ENCODE measurements around the gene MROH2A.

Gene MROH2A

GRCh38 chr2:233818639-233819621, 40.8 kb downstream of the MROH2A start:
- DNase-seq: no peak

GRCh38 chr2:233819884-233820773, 42.0 kb downstream of the MROH2A start:
- DNase-seq: no peak

GRCh38 chr2:233820774-233821105, 42.6 kb downstream of the MROH2A start:
- DNase-seq: no peak

GRCh38 chr2:233821196-233821595, 43.1 kb downstream of the MROH2A start:
- DNase-seq: no peak

GRCh38 chr2:233821709-233822100, 43.6 kb downstream of the MROH2A start:
- DNase-seq: no peak

GRCh38 chr2:233822101-233822771, 44.1 kb downstream of the MROH2A start:
- DNase-seq: no peak

GRCh38 chr2:233822781-233823730, 44.9 kb downstream of the MROH2A start:
- DNase-seq: no peak

GRCh38 chr2:233823731-233824121, 45.6 kb downstream of the MROH2A start:
- DNase-seq: no peak

GRCh38 chr2:233824373-233824772, 46.2 kb downstream of the MROH2A start:
- no peak for DNase-seq

- no peak for DNase-seq
Observed at GRCh38 chr2:233828546-233829192, 50.5 kb downstream of the MROH2A start.

- no peak for DNase-seq
Observed at GRCh38 chr2:233829193-233830110, 51.3 kb downstream of the MROH2A start.

- no peak for DNase-seq
Observed at GRCh38 chr2:233830111-233830802, 52.1 kb downstream of the MROH2A start.

GRCh38 chr2:233831011-233831721, 53.0 kb downstream of the MROH2A start:
- DNase-seq: no peak

- no peak for DNase-seq
Observed at GRCh38 chr2:233831861-233832260, 53.7 kb downstream of the MROH2A start.

GRCh38 chr2:233832414-233832813, 54.3 kb downstream of the MROH2A start:
- DNase-seq: no peak

- peak; percentile 64 for DNase-seq
Observed at GRCh38 chr2:233832869-233833311, 54.8 kb downstream of the MROH2A start.

- peak; percentile 63 for DNase-seq
Observed at GRCh38 chr2:233833345-233833744, 55.2 kb downstream of the MROH2A start.

GRCh38 chr2:233835230-233836186, 57.4 kb downstream of the MROH2A start:
- DNase-seq: no peak

Data from NCI-H1694 (cell line).